Neuronal stem cell (in vitro differentiated cells): Measurements from ENCODE around the gene MCCC1.
"Not testable (repeated sequence)": the region's sequence is repeated elsewhere in the genome, so short reads cannot be mapped to it uniquely, and the experiment has no call there.

Experiments
- DNase-seq: peaks from one replicate; pipeline ENCODE4 v3.0.0-alpha.2; 2013; ENCODE audit warnings: low spot score
- H2AFZ ChIP-seq: one replicate; pipeline ENCODE4 v1.6.1; 2013; ENCODE audit warnings: mild to moderate bottlenecking, low read length, inconsistent platforms
- H2AK5ac ChIP-seq: 2 replicates; pipeline ENCODE4 v1.6.1; 2013; ENCODE audit warnings: low read depth, mild to moderate bottlenecking, inconsistent platforms, low read length, moderate library complexity, mixed read lengths
- H2BK120ac ChIP-seq: 2 replicates; pipeline ENCODE4 v1.6.1; 2013; ENCODE audit warnings: low read depth, mild to moderate bottlenecking, inconsistent platforms, low read length, moderate library complexity, mixed read lengths
- H2BK12ac ChIP-seq: one replicate; pipeline ENCODE4 v1.6.1; 2013; ENCODE audit warnings: low read length, inconsistent platforms
- H2BK15ac ChIP-seq: 2 replicates; pipeline ENCODE4 v1.6.1; 2013; ENCODE audit warnings: mild to moderate bottlenecking, low read length, inconsistent platforms, mixed read lengths
- H2BK5ac ChIP-seq: one replicate; pipeline ENCODE4 v1.6.1; 2013; ENCODE audit warnings: inconsistent platforms, mild to moderate bottlenecking, low read length, moderate library complexity
- H3K14ac ChIP-seq: one replicate; pipeline ENCODE4 v1.6.1; 2013; ENCODE audit warnings: low read length, inconsistent platforms
- H3K18ac ChIP-seq: 2 replicates; pipeline ENCODE4 v1.6.1; 2013; ENCODE audit warnings: low read length, inconsistent platforms
- H3K23ac ChIP-seq: 2 replicates; pipeline ENCODE4 v1.6.1; 2013; ENCODE audit warnings: low read depth, mild to moderate bottlenecking, mixed read lengths, low read length, inconsistent platforms; ENCODE audit not compliant: poor library complexity
- H3K27ac ChIP-seq: replicated peaks from 3 replicates; pipeline ENCODE4 v1.5.1; 2013; ENCODE audit warnings: low read length, inconsistent platforms
- H3K27me3 ChIP-seq, 3 experiments: 2 replicates each; pipeline ENCODE4 v1.6.1; 2013; ENCODE audit warnings: low read length in 3 of 3, mild to moderate bottlenecking in 2 of 3, inconsistent platforms in 1 of 3, low read depth in 1 of 3, mixed read lengths in 1 of 3, moderate library complexity in 1 of 3; ENCODE audit not compliant: control insufficient read depth in 3 of 3, insufficient read depth in 3 of 3
- H3K36me3 ChIP-seq, 2 donors: replicated peaks in 1 of 2; 2 replicates each; pipeline ENCODE4 v1.6.1; 2013; ENCODE audit warnings: low read length in 2 of 2; ENCODE audit not compliant: control insufficient read depth in 2 of 2, insufficient read depth in 2 of 2
- H3K4ac ChIP-seq: 2 replicates; pipeline ENCODE4 v1.6.1; 2013; ENCODE audit warnings: inconsistent platforms, mild to moderate bottlenecking, low read length, moderate library complexity
- H3K4me1 ChIP-seq, 2 donors: 1 replicate in 1 of 2; 2 replicates in 1 of 2; pipeline ENCODE4 v1.6.1; 2013; ENCODE audit warnings: low read length in 2 of 2, low read depth in 1 of 2; ENCODE audit not compliant: control insufficient read depth in 2 of 2, insufficient read depth in 1 of 2
- H3K4me2 ChIP-seq: one replicate; pipeline ENCODE4 v1.6.1; 2013; ENCODE audit warnings: mild to moderate bottlenecking, low read length, inconsistent platforms; ENCODE audit not compliant: insufficient read depth, poor library complexity, severe bottlenecking
- H3K4me3 ChIP-seq, 2 donors: 2 replicates each; pipeline ENCODE4 v1.5.1; 2013; ENCODE audit warnings: low read length in 2 of 2, mild to moderate bottlenecking in 2 of 2, inconsistent platforms in 1 of 2, moderate library complexity in 1 of 2
- H3K79me1 ChIP-seq: one replicate; pipeline ENCODE4 v1.6.1; 2013; ENCODE audit warnings: low read depth, mild to moderate bottlenecking, inconsistent platforms, low read length, moderate library complexity
- H3K9ac ChIP-seq: one replicate; pipeline ENCODE4 v1.6.1; 2013; ENCODE audit warnings: mild to moderate bottlenecking, low read depth, low read length, inconsistent platforms; ENCODE audit not compliant: poor library complexity
- H3K9me3 ChIP-seq, 2 donors: replicated peaks in 1 of 2; 2 replicates each; pipeline versions ENCODE3 to v1.6.1; 2013; ENCODE audit warnings: low read length in 2 of 2, mild to moderate bottlenecking in 2 of 2, inconsistent platforms in 1 of 2, low read depth in 1 of 2, mixed read lengths in 1 of 2, moderate library complexity in 1 of 2; ENCODE audit not compliant: control insufficient read depth in 2 of 2, insufficient read depth in 1 of 2
- H4K8ac ChIP-seq: one replicate; pipeline ENCODE4 v1.6.1; 2013; ENCODE audit warnings: low read depth, mild to moderate bottlenecking, inconsistent platforms, low read length, moderate library complexity
- H4K91ac ChIP-seq: one replicate; pipeline ENCODE4 v1.6.1; 2013; ENCODE audit warnings: low read length, low read depth, mild to moderate bottlenecking, inconsistent platforms; ENCODE audit not compliant: poor library complexity
- WGBS, 2 donors: extraction: QIAGEN DNeasy Blood & Tissue Kit; methylation state at CpG; one replicate each; pipeline ENCODE4 v1.1.7; 2013; ENCODE audit warnings: missing lambda C conversion rate in 2 of 2, mixed read lengths in 1 of 2; ENCODE audit not compliant: insufficient read length in 2 of 2, insufficient replicate concordance in 1 of 2; ENCODE audit errors: extremely low coverage in 2 of 2; 5-methylcytosine and 5-hydroxymethylcytosine counted together

Gene MCCC1

DNA sequence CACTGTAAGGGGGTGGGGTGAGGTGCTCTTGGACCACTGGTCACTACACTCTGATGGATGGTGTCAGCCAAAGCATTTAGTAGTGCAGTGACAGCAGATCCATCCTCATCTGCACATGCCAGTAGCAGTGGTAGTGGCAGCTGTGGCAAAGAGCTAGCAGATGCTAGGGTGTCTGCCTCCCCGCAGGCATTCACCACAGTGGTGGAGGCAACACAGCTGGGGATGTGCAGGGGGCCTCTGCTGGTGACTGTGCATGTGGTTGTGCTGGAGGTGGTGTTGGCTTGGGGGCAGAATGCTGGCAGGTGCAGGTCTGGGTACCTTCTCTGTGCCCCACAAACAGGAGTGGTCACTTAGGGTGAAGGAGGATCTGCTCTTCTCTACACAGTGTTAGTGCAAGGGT, 99.5 kb downstream of the MCCC1 start:
- DNase-seq = no peak
- H2BK12ac ChIP-seq = peak overlapping the region; percentile 4

GRCh38 chr3:182993486-182994201, 105.7 kb downstream of the MCCC1 start:
- not testable (repeated sequence) for H2BK12ac ChIP-seq, H2BK120ac ChIP-seq, H3K36me3 ChIP-seq, H4K8ac ChIP-seq, H2BK15ac ChIP-seq, H2BK5ac ChIP-seq, H3K4me2 ChIP-seq, H3K23ac ChIP-seq, H3K4me1 ChIP-seq, H3K27me3 ChIP-seq, H3K79me1 ChIP-seq, H3K4ac ChIP-seq, DNase-seq, H3K18ac ChIP-seq, H2AFZ ChIP-seq, H3K4me3 ChIP-seq, H3K27ac ChIP-seq, H3K14ac ChIP-seq, H3K9me3 ChIP-seq, H3K9ac ChIP-seq, H4K91ac ChIP-seq, H2AK5ac ChIP-seq
- WGBS, 2 donors = no CpG with 5 or more reads among the region's 4 CpGs

More for the DNA sequence above, 99.5 kb downstream of the MCCC1 start:
- no peaks in the 10 kb centered on the region for H3K36me3 ChIP-seq
- H3K9me3 ChIP-seq = peaks cover 0 to 2% of the 10 kb centered on the region in 2 donors
- no peak overlapping the region for H3K27ac ChIP-seq
- no peaks in the 10 kb centered on the region for H3K79me1 ChIP-seq
- peak overlapping the region in 1 of 2 donors; percentile 50 for H3K4me3 ChIP-seq
- peak overlapping the region; percentile 59 for H3K14ac ChIP-seq
- peak overlapping the region; percentile 60 for H3K9ac ChIP-seq
- H2BK5ac ChIP-seq = no peak overlapping the region
- H2BK120ac ChIP-seq = no peak overlapping the region
- H3K27me3 ChIP-seq = no peaks in the 10 kb centered on the region
- H3K18ac ChIP-seq = peak overlapping the region; percentile 87
- no peaks in the 10 kb centered on the region for H3K4me1 ChIP-seq
- H2AK5ac ChIP-seq = no peak overlapping the region
- no peak overlapping the region for H2AFZ ChIP-seq
- H3K23ac ChIP-seq = peak overlapping the region; percentile 93
- H4K91ac ChIP-seq = no peak overlapping the region
- H4K8ac ChIP-seq = peak overlapping the region; percentile 43
- no peak overlapping the region for H3K4me2 ChIP-seq
- no CpG with 5 or more reads among the region's 1 CpG for WGBS, 2 donors
- H2BK15ac ChIP-seq = no peak overlapping the region
- no peak overlapping the region for H3K4ac ChIP-seq

- no peak overlapping the region for H2BK120ac ChIP-seq
- H3K79me1 ChIP-seq = no peaks in the 10 kb centered on the region
- H3K27me3 ChIP-seq = no peaks in the 10 kb centered on the region
- DNase-seq = no peak
- H2BK15ac ChIP-seq = no peak overlapping the region
- no peaks in the 10 kb centered on the region for H3K36me3 ChIP-seq
- no peak overlapping the region for H2AFZ ChIP-seq
- H3K9me3 ChIP-seq = no peaks in the 10 kb centered on the region
- no peak overlapping the region for H3K14ac ChIP-seq
- H3K4me3 ChIP-seq = no peak overlapping the region
- no peak overlapping the region for H2BK12ac ChIP-seq
- H2AK5ac ChIP-seq = no peak overlapping the region
- H3K18ac ChIP-seq = no peak overlapping the region
- H4K8ac ChIP-seq = no peak overlapping the region
- no peak overlapping the region for H3K4me2 ChIP-seq
- no CpG with 5 or more reads among the region's 3 CpGs for WGBS, 2 donors
- H3K4me1 ChIP-seq = no peaks in the 10 kb centered on the region
- H4K91ac ChIP-seq = no peak overlapping the region
- H3K27ac ChIP-seq = no peak overlapping the region
- no peak overlapping the region for H2BK5ac ChIP-seq
- no peak overlapping the region for H3K4ac ChIP-seq
- H3K9ac ChIP-seq = no peak overlapping the region
- no peak overlapping the region for H3K23ac ChIP-seq
These were observed 109.7 kb downstream of the MCCC1 start for GRCh38 chr3:182989566-182989965.

DNA sequence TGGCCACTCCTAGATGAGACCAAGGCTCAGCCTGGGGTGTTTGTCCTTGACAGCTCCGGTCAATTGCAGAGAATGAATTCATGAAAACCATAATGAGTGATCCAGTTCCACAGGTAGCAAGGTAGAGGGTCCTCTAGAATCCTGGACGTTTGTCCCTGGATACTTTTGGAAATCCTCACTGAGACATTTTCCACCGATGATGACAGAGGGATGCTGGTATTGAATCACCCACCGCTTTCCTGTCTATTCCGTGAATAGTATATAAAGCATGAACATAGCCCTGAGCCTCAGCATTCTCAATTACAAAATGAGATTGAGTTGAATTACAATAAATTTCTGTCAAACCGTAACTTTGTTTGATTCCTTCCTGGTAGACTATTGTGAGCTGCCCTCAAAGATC, 113.3 kb downstream of the MCCC1 start:
- Histone ChIP-seq H3K27me3 (no peaks in the 10 kb centered on the region), H2AK5ac (no peak overlapping the region), H2AFZ (no peak overlapping the region), H2BK5ac (no peak overlapping the region), H3K36me3 (no peaks in the 10 kb centered on the region), H3K9me3 (no peaks in the 10 kb centered on the region), H4K91ac (no peak overlapping the region), H2BK120ac (no peak overlapping the region), H3K4me1 (peaks cover 0 to 2% of the 10 kb centered on the region in 2 donors), H3K4me3 (no peak overlapping the region), H3K79me1 (no peaks in the 10 kb centered on the region), H3K18ac (no peak overlapping the region), H2BK15ac (no peak overlapping the region), H3K4me2 (no peak overlapping the region), H3K27ac (no peak overlapping the region), H3K9ac (no peak overlapping the region), H4K8ac (no peak overlapping the region), H2BK12ac (no peak overlapping the region), H3K14ac (no peak overlapping the region), H3K4ac (no peak overlapping the region), H3K23ac (no peak overlapping the region)
- no peak for DNase-seq
- WGBS, 2 donors = no CpG with 5 or more reads among the region's 6 CpGs
